Transverse colon (tissue), 3 donors: Measurements from ENCODE around the gene PRKCZ.

Experiments used
- CTCF ChIP-seq, 5 experiments: fragments of 200-600 bp in 3 of 5; fragments of 450-650 bp in 2 of 5; sonication (generic) in 3 of 5; IDR thresholded peaks; 1 replicate in 2 of 5; 2 replicates in 3 of 5; pipeline ENCODE4 v1.5.1; 2016 to 2017; ENCODE audit warnings: antibody characterized with exemption in 5 of 5, inconsistent platforms in 3 of 5, mild to moderate bottlenecking in 2 of 5, moderate library complexity in 1 of 5
- POLR2A ChIP-seq: fragments of 450-650 bp; IDR thresholded peaks from one replicate; pipeline ENCODE4 v1.6.1; 2016; ENCODE audit warnings: antibody characterized with exemption, mild to moderate bottlenecking, moderate library complexity

GRCh38 chr1:2159124-2159523 is 108.9 kb downstream of the PRKCZ start:
- TF ChIP-seq POLR2A: no peak
- TF ChIP-seq CTCF (IDR thresholded peaks at IDR 0.05): no peak
